Hepatocyte (in vitro differentiated cells): Measurements from ENCODE around the gene NME7.

Experiments
- EZH2 ChIP-seq: fragments of 200-600 bp; sonication (generic); IDR thresholded peaks from 2 replicates; pipeline ENCODE4 v1.6.1; 2016; ENCODE audit warnings: antibody characterized with exemption, mild to moderate bottlenecking, borderline replicate concordance
- EZH2phosphoT487 ChIP-seq: fragments of 200-600 bp; sonication (generic); IDR thresholded peaks from one replicate; pipeline ENCODE4 v1.6.1; 2018; ENCODE audit warnings: antibody characterized with exemption, mild to moderate bottlenecking, low read depth, moderate library complexity; ENCODE audit not compliant: unreplicated experiment, severe bottlenecking
- TF ChIP-seq, protein P1 (sequence below): fragments of 200-600 bp; sonication (generic); IDR thresholded peaks from 2 replicates; pipeline ENCODE4 v1.5.1; 2016; ENCODE audit warnings: antibody characterized with exemption, mild to moderate bottlenecking; ENCODE audit not compliant: poor library complexity

DNA sequence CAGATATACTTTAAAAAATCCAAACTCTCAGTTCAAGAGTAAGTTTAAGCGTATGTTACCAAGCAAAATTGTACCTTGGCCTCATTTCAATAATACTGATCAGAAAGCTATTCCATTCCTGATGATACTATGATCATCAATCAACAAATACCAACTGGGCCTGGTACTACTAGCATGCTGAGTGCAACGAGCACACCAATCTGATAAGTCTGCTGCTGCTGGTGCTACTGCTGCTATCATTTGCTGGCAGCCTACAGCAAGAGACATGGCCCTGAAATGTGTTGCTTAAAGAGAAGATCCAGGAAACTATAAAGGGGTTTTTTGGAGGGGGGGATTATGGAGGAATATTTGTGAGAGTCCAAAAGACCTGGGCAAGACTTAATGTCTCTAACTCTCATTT, 39.7 kb downstream of the NME7 start:
- TF ChIP-seq, protein P1, sequence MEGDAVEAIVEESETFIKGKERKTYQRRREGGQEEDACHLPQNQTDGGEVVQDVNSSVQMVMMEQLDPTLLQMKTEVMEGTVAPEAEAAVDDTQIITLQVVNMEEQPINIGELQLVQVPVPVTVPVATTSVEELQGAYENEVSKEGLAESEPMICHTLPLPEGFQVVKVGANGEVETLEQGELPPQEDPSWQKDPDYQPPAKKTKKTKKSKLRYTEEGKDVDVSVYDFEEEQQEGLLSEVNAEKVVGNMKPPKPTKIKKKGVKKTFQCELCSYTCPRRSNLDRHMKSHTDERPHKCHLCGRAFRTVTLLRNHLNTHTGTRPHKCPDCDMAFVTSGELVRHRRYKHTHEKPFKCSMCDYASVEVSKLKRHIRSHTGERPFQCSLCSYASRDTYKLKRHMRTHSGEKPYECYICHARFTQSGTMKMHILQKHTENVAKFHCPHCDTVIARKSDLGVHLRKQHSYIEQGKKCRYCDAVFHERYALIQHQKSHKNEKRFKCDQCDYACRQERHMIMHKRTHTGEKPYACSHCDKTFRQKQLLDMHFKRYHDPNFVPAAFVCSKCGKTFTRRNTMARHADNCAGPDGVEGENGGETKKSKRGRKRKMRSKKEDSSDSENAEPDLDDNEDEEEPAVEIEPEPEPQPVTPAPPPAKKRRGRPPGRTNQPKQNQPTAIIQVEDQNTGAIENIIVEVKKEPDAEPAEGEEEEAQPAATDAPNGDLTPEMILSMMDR = no peak
- TF ChIP-seq EZH2 = no peak
- no peak for TF ChIP-seq EZH2phosphoT487
